Type B pancreatic cell (in vitro differentiated cells): ENCODE measurements around the gene KCND2. TPM values are rescaled to one million over a fixed set of nuclear protein-coding genes. Genes with fewer than 3 reads are reported as not detected.

Experiments
- DNase-seq: peaks from one replicate; pipeline ENCODE4 v3.0.0; 2021; ENCODE audit warnings: mixed read lengths; ENCODE audit not compliant: unreplicated experiment; ENCODE audit errors: extremely low spot score
- H3K27ac Mint-ChIP-seq: 2 replicates; pipeline ENCODE4 v1.8.0; 2021; ENCODE audit warnings: mild to moderate bottlenecking, mixed read lengths
- H3K27me3 Mint-ChIP-seq: 2 replicates; pipeline ENCODE4 v1.8.0; 2021; ENCODE audit warnings: mixed read lengths
- H3K36me3 Mint-ChIP-seq: 2 replicates; pipeline ENCODE4 v1.8.0; 2021; ENCODE audit warnings: mixed read lengths
- H3K4me1 Mint-ChIP-seq: one replicate; pipeline ENCODE4 v1.8.0; 2021; ENCODE audit warnings: mixed read lengths; ENCODE audit not compliant: unreplicated experiment
- H3K4me3 Mint-ChIP-seq: 2 replicates; pipeline ENCODE4 v1.8.0; 2021; ENCODE audit warnings: mild to moderate bottlenecking, mixed read lengths
- H3K9me3 Mint-ChIP-seq: 2 replicates; pipeline ENCODE4 v1.8.0; 2021; ENCODE audit warnings: mixed read lengths
- CTCF ChIP-seq: fragments of 200-600 bp; sonication (generic); conservative IDR thresholded peaks from 2 replicates; pipeline ENCODE4 v1.5.0; 2021; ENCODE audit warnings: antibody characterized with exemption, mild to moderate bottlenecking
- total RNA-seq: library from RNA; stranded (reverse); gene quantifications from 2 replicates; pipeline ENCODE4 v1.2.1, GENCODE V29; 2021; ENCODE audit warnings: low replicate concordance

Gene KCND2
- total RNA-seq, 1 donor from 2014 or later, result 3.2 TPM

- H3K4me1 Mint-ChIP-seq, result no peaks in the 10 kb centered on the region
- H3K9me3 Mint-ChIP-seq, result no peaks in the 10 kb centered on the region
- H3K36me3 Mint-ChIP-seq, result no peaks in the 10 kb centered on the region
- peaks cover 3% of the 10 kb centered on the region for H3K27me3 Mint-ChIP-seq
- no peak overlapping the region for H3K27ac Mint-ChIP-seq
- no peak overlapping the region for H3K4me3 Mint-ChIP-seq
- DNase-seq, result no peak
- no peak for TF ChIP-seq CTCF
Measured at GRCh38 chr7:120480930-120481329, 208.0 kb downstream of the KCND2 start.

DNA sequence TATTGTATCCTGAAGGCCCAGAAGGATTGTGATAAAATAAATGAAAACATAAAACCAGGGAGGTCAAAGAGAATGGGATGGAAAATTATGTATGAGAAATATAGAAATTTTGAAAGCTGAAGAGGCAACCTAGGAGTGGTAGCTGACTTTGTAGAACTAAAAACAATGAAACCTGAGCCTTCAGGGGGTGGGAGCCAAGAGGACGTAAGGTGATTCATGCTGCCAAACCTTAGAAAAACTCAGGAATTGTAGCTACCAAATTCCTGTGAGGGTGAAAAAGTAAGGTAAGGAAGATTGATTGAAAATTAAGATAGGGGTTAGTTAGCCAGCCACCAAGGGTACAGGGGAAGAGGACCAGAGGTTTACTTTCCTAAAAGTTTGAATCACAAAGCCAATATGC, 213.2 kb downstream of the KCND2 start:
- H3K27ac Mint-ChIP-seq, result no peak overlapping the region
- DNase-seq, result no peak
- H3K4me3 Mint-ChIP-seq, result no peak overlapping the region
- no peaks in the 10 kb centered on the region for H3K36me3 Mint-ChIP-seq
- no peaks in the 10 kb centered on the region for H3K27me3 Mint-ChIP-seq
- TF ChIP-seq CTCF, result no peak
- H3K9me3 Mint-ChIP-seq, result no peaks in the 10 kb centered on the region
- no peaks in the 10 kb centered on the region for H3K4me1 Mint-ChIP-seq

GRCh38 chr7:120502132-120502531, 229.2 kb downstream of the KCND2 start:
- peaks cover 3% of the 10 kb centered on the region for H3K27me3 Mint-ChIP-seq
- no peak for TF ChIP-seq CTCF
- H3K27ac Mint-ChIP-seq, result no peak overlapping the region
- no peak overlapping the region for H3K4me3 Mint-ChIP-seq
- DNase-seq, result no peak
- no peaks in the 10 kb centered on the region for H3K36me3 Mint-ChIP-seq
- H3K9me3 Mint-ChIP-seq, result no peaks in the 10 kb centered on the region
- H3K4me1 Mint-ChIP-seq, result no peaks in the 10 kb centered on the region

- DNase-seq, result no peak
- peaks cover 3% of the 10 kb centered on the region for H3K27me3 Mint-ChIP-seq
- no peak overlapping the region for H3K4me3 Mint-ChIP-seq
- no peaks in the 10 kb centered on the region for H3K4me1 Mint-ChIP-seq
- no peaks in the 10 kb centered on the region for H3K36me3 Mint-ChIP-seq
- no peaks in the 10 kb centered on the region for H3K9me3 Mint-ChIP-seq
- no peak overlapping the region for H3K27ac Mint-ChIP-seq
- no peak for TF ChIP-seq CTCF
Measured at GRCh38 chr7:120502825-120503224, 229.8 kb downstream of the KCND2 start.

DNA sequence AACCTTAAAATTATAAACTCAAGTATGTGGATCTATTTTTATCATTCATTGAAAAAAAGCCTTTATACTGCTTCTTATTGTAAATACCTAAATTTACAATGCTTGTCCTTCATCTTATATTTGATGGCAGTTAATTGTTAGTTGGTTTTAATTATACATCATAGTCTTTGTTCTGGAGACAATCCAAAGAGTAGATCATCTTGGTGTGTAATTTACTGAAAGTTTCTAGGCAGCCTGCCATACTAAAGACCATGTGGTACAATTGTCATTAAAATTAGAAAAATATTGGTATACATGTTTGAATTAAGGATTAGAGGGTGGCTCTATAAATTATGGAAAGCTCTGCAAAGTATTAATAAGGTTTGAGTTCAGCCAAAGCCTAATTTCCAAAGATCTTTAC, 231.4 kb downstream of the KCND2 start:
- TF ChIP-seq CTCF, result no peak
- no peak for DNase-seq
- Mint-ChIP-seq H3K4me3 (no peak overlapping the region), H3K36me3 (no peaks in the 10 kb centered on the region), H3K9me3 (no peaks in the 10 kb centered on the region), H3K27ac (no peak overlapping the region), H3K4me1 (no peaks in the 10 kb centered on the region), H3K27me3 (peaks cover 3% of the 10 kb centered on the region)

- no peak for DNase-seq
- no peaks in the 10 kb centered on the region for H3K36me3 Mint-ChIP-seq
- H3K4me3 Mint-ChIP-seq, result no peak overlapping the region
- H3K27ac Mint-ChIP-seq, result no peak overlapping the region
- no peaks in the 10 kb centered on the region for H3K4me1 Mint-ChIP-seq
- H3K9me3 Mint-ChIP-seq, result no peaks in the 10 kb centered on the region
- peaks cover 3% of the 10 kb centered on the region for H3K27me3 Mint-ChIP-seq
- no peak for TF ChIP-seq CTCF
Measured at GRCh38 chr7:120505770-120506169, 232.8 kb downstream of the KCND2 start.
